ENCODE data around the gene ING2.

The ING2 gene

DNA sequence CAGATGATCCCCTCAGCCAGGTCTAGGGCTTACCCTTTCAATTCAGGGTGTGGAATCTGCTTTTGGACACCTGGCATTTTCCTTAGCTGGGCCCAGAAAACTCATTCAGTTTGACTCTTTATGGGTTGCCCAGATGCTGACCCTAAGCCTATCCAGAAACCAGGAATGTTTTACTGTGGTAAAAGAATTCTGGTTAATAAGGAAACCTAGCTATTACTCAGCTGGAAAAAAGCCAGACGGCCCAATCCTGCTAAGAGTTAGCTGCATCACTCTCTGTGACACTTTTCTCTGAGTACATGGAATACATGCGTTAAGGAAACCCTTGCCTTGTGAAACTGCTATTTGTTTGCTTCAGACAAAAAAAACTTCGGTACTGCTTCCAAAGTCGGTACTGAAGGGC is 28.0 kb downstream of the ING2 start:
- Histone ChIP-seq H3K9ac (ENCODE audit: low read depth, low read length) (no peak overlapping the region), H3K4me2 (ENCODE audit: low read length) (no peak overlapping the region), H3K4me3 (ENCODE audit: low read length) (no peak overlapping the region), H3K36me3 (ENCODE audit: insufficient read depth, low read length) (no peaks in the 10 kb centered on the region), H3K27me3 (ENCODE audit: control insufficient read depth, insufficient read depth, low read length) (peaks cover 15% of the 10 kb centered on the region), H3K9me3 (replicated peaks; ENCODE audit: low read length) (no peaks in the 10 kb centered on the region), H3K4me1 (ENCODE audit: control insufficient read depth, insufficient read depth, low read length) (no peaks in the 10 kb centered on the region)

DNA sequence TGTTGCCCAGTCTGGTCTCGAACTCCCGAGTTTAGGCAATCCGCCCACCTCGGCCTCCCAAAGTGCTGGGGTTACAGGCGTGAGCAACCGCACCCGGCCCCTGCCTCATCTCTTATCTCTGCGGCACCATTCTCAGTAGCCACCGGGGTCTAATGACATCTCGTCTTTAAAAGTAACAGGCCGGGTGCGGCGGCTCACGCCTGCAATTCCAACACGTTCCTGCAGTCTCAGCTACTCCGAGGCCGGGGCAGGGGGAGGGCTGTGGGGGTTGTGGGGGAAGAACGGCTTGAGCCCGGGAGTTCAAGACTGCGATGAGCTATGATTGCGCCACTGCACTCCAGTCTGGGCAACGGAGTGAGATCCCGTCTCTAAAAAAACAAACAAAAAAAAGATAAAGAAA is 28.8 kb downstream of the ING2 start:
- no peaks in the 10 kb centered on the region for H3K36me3 ChIP-seq (ENCODE audit: insufficient read depth, low read length)
- H3K4me2 ChIP-seq (ENCODE audit: low read length), result no peak overlapping the region
- H3K4me3 ChIP-seq (ENCODE audit: low read length), result no peak overlapping the region
- no peaks in the 10 kb centered on the region for H3K4me1 ChIP-seq (ENCODE audit: control insufficient read depth, insufficient read depth, low read length)
- H3K9me3 ChIP-seq (replicated peaks; ENCODE audit: low read length), result no peaks in the 10 kb centered on the region
- no peak overlapping the region for H3K9ac ChIP-seq (ENCODE audit: low read depth, low read length)
- H3K27me3 ChIP-seq (ENCODE audit: control insufficient read depth, insufficient read depth, low read length), result peaks cover 7% of the 10 kb centered on the region

GRCh38 chr4:183540410-183541009 is 35.7 kb downstream of the ING2 start:
- H3K9me3 ChIP-seq (replicated peaks; ENCODE audit: low read length), result peaks cover 5% of the 10 kb centered on the region
- no peaks in the 10 kb centered on the region for H3K36me3 ChIP-seq (ENCODE audit: insufficient read depth, low read length)
- H3K9ac ChIP-seq (ENCODE audit: low read depth, low read length), result no peak overlapping the region
- H3K27me3 ChIP-seq (ENCODE audit: control insufficient read depth, insufficient read depth, low read length), result peaks cover 34% of the 10 kb centered on the region
- no peaks in the 10 kb centered on the region for H3K4me1 ChIP-seq (ENCODE audit: control insufficient read depth, insufficient read depth, low read length)
- H3K4me2 ChIP-seq (ENCODE audit: low read length), result no peak overlapping the region
- no peak overlapping the region for H3K4me3 ChIP-seq (ENCODE audit: low read length)

DNA sequence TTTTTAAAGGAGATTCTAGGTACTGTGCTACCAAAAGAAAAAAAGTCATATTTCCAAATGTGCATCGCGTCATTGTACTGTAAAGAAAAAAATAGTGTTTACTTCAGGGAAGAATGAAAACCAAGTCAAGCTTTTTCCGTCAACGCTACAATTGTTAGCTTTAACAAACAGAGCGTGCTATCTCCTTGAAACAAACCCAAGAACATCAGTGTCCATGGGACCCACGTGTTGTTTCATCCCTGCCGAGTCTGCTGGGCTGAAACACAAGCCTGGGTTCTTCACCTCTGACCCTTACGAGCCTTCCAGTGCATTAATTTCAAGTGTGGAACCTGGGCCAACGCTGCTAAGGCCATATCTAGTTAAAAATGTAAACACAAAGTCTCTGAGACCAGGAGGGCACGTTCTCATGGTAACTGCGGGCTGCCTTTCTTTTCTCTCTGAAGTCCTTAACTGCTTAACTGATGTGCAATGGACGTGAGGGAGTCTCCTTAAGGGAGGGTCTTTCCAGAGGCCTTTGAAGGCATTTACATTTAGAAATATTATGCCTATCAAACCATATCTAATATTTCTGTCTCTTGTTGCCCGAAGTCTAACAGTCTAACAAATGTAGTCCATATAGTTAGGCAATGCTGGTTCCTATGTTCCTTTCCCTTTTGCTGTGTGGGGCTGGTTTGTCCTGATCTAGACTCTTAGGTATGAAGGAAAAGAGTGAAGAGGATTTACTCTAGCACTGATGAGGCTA is 36.3 kb downstream of the ING2 start:
- no peak overlapping the region for H3K9ac ChIP-seq (ENCODE audit: low read depth, low read length)
- no peaks in the 10 kb centered on the region for H3K36me3 ChIP-seq (ENCODE audit: insufficient read depth, low read length)
- peaks cover 5% of the 10 kb centered on the region for H3K9me3 ChIP-seq (replicated peaks; ENCODE audit: low read length)
- H3K27me3 ChIP-seq (ENCODE audit: control insufficient read depth, insufficient read depth, low read length), result peaks cover 32% of the 10 kb centered on the region
- H3K4me1 ChIP-seq (ENCODE audit: control insufficient read depth, insufficient read depth, low read length), result no peaks in the 10 kb centered on the region
- no peak overlapping the region for H3K4me3 ChIP-seq (ENCODE audit: low read length)
- no peak overlapping the region for H3K4me2 ChIP-seq (ENCODE audit: low read length)

- H3K4me2 ChIP-seq (ENCODE audit: low read length), result no peak overlapping the region
- peaks cover 32% of the 10 kb centered on the region for H3K27me3 ChIP-seq (ENCODE audit: control insufficient read depth, insufficient read depth, low read length)
- no peaks in the 10 kb centered on the region for H3K36me3 ChIP-seq (ENCODE audit: insufficient read depth, low read length)
- H3K9ac ChIP-seq (ENCODE audit: low read depth, low read length), result no peak overlapping the region
- peaks cover 5% of the 10 kb centered on the region for H3K9me3 ChIP-seq (replicated peaks; ENCODE audit: low read length)
- H3K4me1 ChIP-seq (ENCODE audit: control insufficient read depth, insufficient read depth, low read length), result no peaks in the 10 kb centered on the region
- H3K4me3 ChIP-seq (ENCODE audit: low read length), result no peak overlapping the region
Observed at GRCh38 chr4:183541752-183542040, 36.8 kb downstream of the ING2 start.

DNA sequence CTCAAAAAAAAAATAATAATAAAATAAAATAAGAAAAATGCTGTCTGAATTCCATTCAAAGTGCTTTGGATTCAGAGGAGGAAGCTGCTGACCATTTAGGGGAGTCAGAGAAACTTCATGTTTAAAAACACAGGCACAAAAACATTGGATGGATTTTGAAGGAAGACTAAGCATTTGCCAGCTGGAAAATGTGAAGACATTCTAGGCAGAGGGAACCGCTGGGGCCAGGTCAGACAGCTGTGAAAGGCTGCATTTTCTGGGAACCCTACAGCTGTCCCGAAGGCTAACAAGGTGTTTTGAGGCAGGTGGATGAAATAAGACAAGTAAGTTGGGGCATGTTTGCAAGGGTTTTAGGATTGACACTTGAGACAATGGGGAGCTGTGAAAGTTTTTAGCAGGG is 38.6 kb downstream of the ING2 start:
- no peaks in the 10 kb centered on the region for H3K36me3 ChIP-seq (ENCODE audit: insufficient read depth, low read length)
- H3K4me2 ChIP-seq (ENCODE audit: low read length), result no peak overlapping the region
- H3K9me3 ChIP-seq (replicated peaks; ENCODE audit: low read length), result peaks cover 5% of the 10 kb centered on the region
- H3K27me3 ChIP-seq (ENCODE audit: control insufficient read depth, insufficient read depth, low read length), result peaks cover 32% of the 10 kb centered on the region
- H3K4me1 ChIP-seq (ENCODE audit: control insufficient read depth, insufficient read depth, low read length), result no peaks in the 10 kb centered on the region
- H3K9ac ChIP-seq (ENCODE audit: low read depth, low read length), result no peak overlapping the region
- H3K4me3 ChIP-seq (ENCODE audit: low read length), result no peak overlapping the region

DNA sequence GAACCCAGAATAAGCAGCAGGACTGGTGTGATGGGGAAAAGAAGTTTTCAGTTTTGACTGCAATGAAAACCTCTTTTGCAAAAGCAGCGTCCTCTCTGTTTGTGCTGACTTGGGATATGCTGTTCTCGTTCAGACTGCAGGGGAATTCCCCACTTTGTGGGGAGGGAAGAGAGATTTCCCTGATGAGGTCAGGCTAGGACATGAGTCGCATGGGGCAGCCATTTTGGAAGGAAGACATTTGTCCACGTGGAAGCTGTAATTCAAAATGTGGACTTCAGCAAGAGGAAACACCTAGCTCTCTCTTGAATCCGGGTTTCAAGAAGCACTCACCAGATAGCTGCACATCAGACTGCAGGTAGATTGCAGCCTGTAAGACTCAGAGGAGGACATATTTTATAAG is 39.3 kb downstream of the ING2 start:
- Histone ChIP-seq H3K4me2 (ENCODE audit: low read length) (no peak overlapping the region), H3K9me3 (replicated peaks; ENCODE audit: low read length) (peaks cover 5% of the 10 kb centered on the region), H3K4me3 (ENCODE audit: low read length) (no peak overlapping the region), H3K4me1 (ENCODE audit: control insufficient read depth, insufficient read depth, low read length) (no peaks in the 10 kb centered on the region), H3K9ac (ENCODE audit: low read depth, low read length) (no peak overlapping the region), H3K36me3 (ENCODE audit: insufficient read depth, low read length) (no peaks in the 10 kb centered on the region), H3K27me3 (ENCODE audit: control insufficient read depth, insufficient read depth, low read length) (peaks cover 32% of the 10 kb centered on the region)

- H3K9me3 ChIP-seq (replicated peaks; ENCODE audit: low read length), result peaks cover 5% of the 10 kb centered on the region
- no peak overlapping the region for H3K9ac ChIP-seq (ENCODE audit: low read depth, low read length)
- no peak overlapping the region for H3K4me3 ChIP-seq (ENCODE audit: low read length)
- H3K36me3 ChIP-seq (ENCODE audit: insufficient read depth, low read length), result no peaks in the 10 kb centered on the region
- no peaks in the 10 kb centered on the region for H3K4me1 ChIP-seq (ENCODE audit: control insufficient read depth, insufficient read depth, low read length)
- no peak overlapping the region for H3K4me2 ChIP-seq (ENCODE audit: low read length)
- peaks cover 19% of the 10 kb centered on the region for H3K27me3 ChIP-seq (ENCODE audit: control insufficient read depth, insufficient read depth, low read length)
Observed at GRCh38 chr4:183546376-183546775, 41.5 kb downstream of the ING2 start.

DNA sequence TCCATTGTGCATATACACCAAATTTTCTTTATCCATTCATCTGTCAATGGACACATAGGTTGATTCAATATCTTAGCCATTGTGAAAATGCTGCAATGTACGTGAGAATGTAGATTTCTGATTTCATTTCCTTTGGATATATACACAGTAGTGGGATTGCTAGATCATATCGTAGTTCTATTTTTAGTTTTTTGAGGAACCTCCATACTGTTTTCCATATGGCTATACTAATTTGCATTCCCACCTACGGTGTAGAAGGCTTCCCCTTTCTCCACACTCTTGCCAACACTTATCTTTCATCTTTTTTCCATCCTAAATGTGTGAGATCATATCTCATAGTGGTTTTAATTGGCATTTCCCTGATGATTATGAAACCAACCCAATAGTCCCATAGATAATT is 43.4 kb downstream of the ING2 start:
- no peaks in the 10 kb centered on the region for H3K4me1 ChIP-seq (ENCODE audit: control insufficient read depth, insufficient read depth, low read length)
- H3K9ac ChIP-seq (ENCODE audit: low read depth, low read length), result no peak overlapping the region
- no peak overlapping the region for H3K4me2 ChIP-seq (ENCODE audit: low read length)
- H3K36me3 ChIP-seq (ENCODE audit: insufficient read depth, low read length), result no peaks in the 10 kb centered on the region
- no peak overlapping the region for H3K4me3 ChIP-seq (ENCODE audit: low read length)
- peaks cover 4% of the 10 kb centered on the region for H3K27me3 ChIP-seq (ENCODE audit: control insufficient read depth, insufficient read depth, low read length)
- H3K9me3 ChIP-seq (replicated peaks; ENCODE audit: low read length), result peaks cover 5% of the 10 kb centered on the region

DNA sequence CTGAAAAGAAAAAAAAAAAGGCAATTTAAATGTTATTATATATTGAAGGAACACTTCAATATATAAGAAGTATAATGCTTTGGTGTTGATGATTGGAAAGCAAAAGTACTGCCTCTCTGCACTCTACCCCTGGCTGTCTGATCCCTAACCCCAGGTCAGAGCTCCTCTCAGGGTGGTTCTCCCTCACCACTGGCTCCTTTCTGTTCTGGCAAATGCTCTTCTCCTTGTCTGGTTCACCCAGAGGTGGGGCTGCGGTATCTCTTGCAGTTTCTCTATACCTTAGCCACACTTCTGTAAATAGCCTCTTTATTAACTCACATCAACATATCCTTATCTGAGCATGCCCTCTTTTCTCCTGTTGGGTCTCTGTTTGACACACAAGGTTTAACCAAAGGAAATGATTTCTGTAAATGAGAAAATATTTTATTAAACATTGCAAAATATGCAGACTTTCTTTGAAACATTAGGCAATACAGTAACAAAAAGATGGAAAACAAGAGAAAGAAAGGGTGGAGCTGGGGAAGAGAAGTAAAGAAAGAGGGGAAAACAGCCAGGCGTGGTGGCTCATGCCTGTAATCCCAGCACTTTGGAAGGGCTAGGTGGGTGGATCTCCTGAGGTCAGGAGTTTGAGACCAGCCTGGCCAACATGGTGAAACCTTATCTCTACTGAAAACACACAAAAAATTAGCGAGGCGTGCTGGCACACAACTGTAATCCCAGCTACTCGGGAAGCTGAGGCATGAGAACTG is 45.7 kb downstream of the ING2 start:
- no peaks in the 10 kb centered on the region for H3K4me1 ChIP-seq (ENCODE audit: control insufficient read depth, insufficient read depth, low read length)
- H3K4me2 ChIP-seq (ENCODE audit: low read length), result no peak overlapping the region
- H3K9ac ChIP-seq (ENCODE audit: low read depth, low read length), result no peak overlapping the region
- no peaks in the 10 kb centered on the region for H3K36me3 ChIP-seq (ENCODE audit: insufficient read depth, low read length)
- no peak overlapping the region for H3K4me3 ChIP-seq (ENCODE audit: low read length)
- no peaks in the 10 kb centered on the region for H3K9me3 ChIP-seq (replicated peaks; ENCODE audit: low read length)
- no peaks in the 10 kb centered on the region for H3K27me3 ChIP-seq (ENCODE audit: control insufficient read depth, insufficient read depth, low read length)

GRCh38 chr4:183552274-183553146 is 47.7 kb downstream of the ING2 start:
- Histone ChIP-seq H3K27me3 (ENCODE audit: control insufficient read depth, insufficient read depth, low read length) (no peaks in the 10 kb centered on the region), H3K9me3 (replicated peaks; ENCODE audit: low read length) (no peaks in the 10 kb centered on the region), H3K9ac (ENCODE audit: low read depth, low read length) (no peak overlapping the region), H3K4me2 (ENCODE audit: low read length) (no peak overlapping the region), H3K36me3 (ENCODE audit: insufficient read depth, low read length) (no peaks in the 10 kb centered on the region), H3K4me3 (ENCODE audit: low read length) (no peak overlapping the region), H3K4me1 (ENCODE audit: control insufficient read depth, insufficient read depth, low read length) (no peaks in the 10 kb centered on the region)
